GM23248 (cell line): ENCODE measurements around the gene DRD2.

ENCODE experiments used
- EZH2 ChIP-seq: fragments of 200-600 bp; sonication (generic); IDR thresholded peaks from 2 replicates; pipeline ENCODE4 v1.6.1; 2018; ENCODE audit warnings: antibody characterized with exemption, mild to moderate bottlenecking; ENCODE audit not compliant: insufficient read depth, poor library complexity, severe bottlenecking
- EZH2phosphoT487 ChIP-seq: fragments of 200-600 bp; sonication (generic); IDR thresholded peaks from 2 replicates; pipeline ENCODE4 v1.6.1; 2018; ENCODE audit warnings: antibody characterized with exemption, moderate library complexity, mild to moderate bottlenecking, low read depth; ENCODE audit not compliant: insufficient read depth

- TF ChIP-seq EZH2phosphoT487 (no peak), EZH2 (no peak)
Measured at GRCh38 chr11:113475160-113475761, at the start of gene DRD2.
